H1 (cell line): ENCODE data around the gene LRRC26. TPM values are rescaled to one million over a fixed set of nuclear protein-coding genes. Genes with fewer than 3 reads are reported as not detected.

ENCODE experiments used
- CTCF ChIA-PET: fragments of 300-600 bp; sonication (Branson Sonifier 250); formaldehyde crosslinking; loops from one replicate; lab custom pipeline; 2021; ENCODE audit not compliant: partially characterized antibody; lab: Charles Lee
- POLR2A ChIA-PET: fragments of 300-600 bp; sonication (Branson Sonifier 250); formaldehyde crosslinking; loops from one replicate; lab custom pipeline; 2021; ENCODE audit warnings: inconsistent platforms; ENCODE audit not compliant: partially characterized antibody; lab: Charles Lee
- DNase-seq, 2 experiments: peaks; one replicate each; pipeline versions ENCODE4 v3.0.0 to v3.0.0-alpha.2; 2010 to 2022; ENCODE audit warnings: low spot score in 2 of 2, low read depth in 1 of 2, mixed read lengths in 1 of 2
- FAIRE-seq: peaks from 2 replicates; lab custom pipeline; 2011; peaks lifted over from hg19 to GRCh38; lab: Jason Lieb, UNC
- H2AFZ ChIP-seq: 2 replicates; pipeline ENCODE4 v1.8.1; 2012; ENCODE audit warnings: low read length, inconsistent platforms
- H2AK5ac ChIP-seq: 2 replicates; pipeline ENCODE4 v1.6.1; 2013; ENCODE audit warnings: low read depth, low read length
- H2BK120ac ChIP-seq: replicated peaks from 2 replicates; pipeline ENCODE3; 2013; ENCODE audit warnings: low read depth, low read length, inconsistent platforms
- H2BK12ac ChIP-seq: 2 replicates; pipeline ENCODE4 v1.6.1; 2013; ENCODE audit warnings: low read depth, low read length
- H2BK15ac ChIP-seq: 2 replicates; pipeline ENCODE4 v1.6.1; 2013; ENCODE audit warnings: low read length
- H2BK20ac ChIP-seq: 2 replicates; pipeline ENCODE4 v1.6.1; 2013; ENCODE audit warnings: low read length
- H2BK5ac ChIP-seq: 2 replicates; pipeline ENCODE4 v1.6.1; 2013; ENCODE audit warnings: low read depth, low read length
- H3K14ac ChIP-seq: 2 replicates; pipeline ENCODE4 v1.6.1; 2013; ENCODE audit warnings: inconsistent platforms; ENCODE audit not compliant: insufficient read length
- H3K18ac ChIP-seq: 2 replicates; pipeline ENCODE4 v1.6.1; 2013; ENCODE audit warnings: low read length; ENCODE audit errors: extremely low read depth
- H3K23ac ChIP-seq: 2 replicates; pipeline ENCODE4 v1.6.1; 2013; ENCODE audit warnings: inconsistent platforms; ENCODE audit not compliant: insufficient read length
- H3K23me2 ChIP-seq: 2 replicates; pipeline ENCODE4 v1.6.1; 2013; ENCODE audit warnings: low read depth, low read length
- H3K27ac ChIP-seq: 2 replicates; pipeline ENCODE4 v1.6.1; 2011; ENCODE audit warnings: low read depth, low read length, inconsistent platforms
- H3K27me3 ChIP-seq, 4 experiments: replicated peaks in 1 of 4; 1 replicate in 1 of 4; 2 replicates in 3 of 4; pipeline versions ENCODE4 v1.6.1 to v1.8.1; 2011 to 2013; ENCODE audit warnings: low read length in 3 of 4, mild to moderate bottlenecking in 3 of 4, inconsistent platforms in 2 of 4, mixed read lengths in 2 of 4, moderate library complexity in 1 of 4; ENCODE audit not compliant: control insufficient read depth in 3 of 4, insufficient read depth in 3 of 4; ENCODE audit errors: extremely low read depth in 1 of 4
- H3K36me3 ChIP-seq, 4 experiments: 2 replicates each; pipeline versions ENCODE4 v1.6.1 to v1.8.1; 2011 to 2013; ENCODE audit warnings: mild to moderate bottlenecking in 4 of 4, low read length in 3 of 4, moderate library complexity in 2 of 4, control low read depth in 1 of 4, inconsistent platforms in 1 of 4; ENCODE audit not compliant: insufficient read depth in 4 of 4, control insufficient read depth in 2 of 4
- H3K4ac ChIP-seq: replicated peaks from 2 replicates; pipeline ENCODE3; 2013; ENCODE audit warnings: low read length, low read depth, mixed read lengths, inconsistent platforms; ENCODE audit not compliant: insufficient read length
- H3K4me1 ChIP-seq, 4 experiments: replicated peaks in 1 of 4; 1 replicate in 1 of 4; 2 replicates in 3 of 4; pipeline versions ENCODE4 v1.6.1 to v1.8.1; 2011 to 2013; ENCODE audit warnings: low read length in 3 of 4, inconsistent platforms in 2 of 4, mixed read lengths in 1 of 4; ENCODE audit not compliant: insufficient read depth in 4 of 4, control insufficient read depth in 3 of 4
- H3K4me2 ChIP-seq, 2 experiments: 2 replicates each; pipeline versions ENCODE4 v1.6.1 to v1.8.1; 2011 to 2013; ENCODE audit warnings: low read depth in 2 of 2, low read length in 2 of 2, control low read depth in 1 of 2, inconsistent platforms in 1 of 2, mild to moderate bottlenecking in 1 of 2; ENCODE audit not compliant: insufficient read depth in 1 of 2
- H3K4me3 ChIP-seq, 4 experiments: fragments of 200-600, 300-600 bp in 1 of 4; sonication (generic), shearing (Covaris generic), sonication (Bioruptor Twin) in 1 of 4; 2 replicates each; pipeline versions ENCODE4 v1.5.1 to v1.8.1; 2011 to 2016; ENCODE audit warnings: low read length in 4 of 4, low read depth in 3 of 4, control low read depth in 2 of 4, inconsistent platforms in 2 of 4, mild to moderate bottlenecking in 2 of 4, mixed read lengths in 1 of 4, moderate library complexity in 1 of 4; ENCODE audit not compliant: insufficient read depth in 2 of 4; ENCODE audit errors: extremely low read depth in 1 of 4
- H3K56ac ChIP-seq: replicated peaks from 2 replicates; pipeline ENCODE3; 2013; ENCODE audit warnings: low read depth, mild to moderate bottlenecking, mixed read lengths, low read length, inconsistent platforms; ENCODE audit not compliant: insufficient read length
- H3K79me1 ChIP-seq: 2 replicates; pipeline ENCODE4 v1.6.1; 2013; ENCODE audit warnings: low read depth, low read length, control low read depth
- H3K79me2 ChIP-seq, 2 experiments: 2 replicates each; pipeline versions ENCODE4 v1.6.1 to v1.8.1; 2012 to 2013; ENCODE audit warnings: low read length in 2 of 2, mild to moderate bottlenecking in 2 of 2, inconsistent platforms in 1 of 2; ENCODE audit not compliant: insufficient read depth in 2 of 2, control insufficient read depth in 1 of 2
- H3K9ac ChIP-seq, 4 experiments: replicated peaks in 1 of 4; 1 replicate in 1 of 4; 2 replicates in 3 of 4; pipeline versions ENCODE4 v1.6.1 to v1.8.1; 2011 to 2013; ENCODE audit warnings: low read depth in 3 of 4, low read length in 3 of 4, control low read depth in 2 of 4, mild to moderate bottlenecking in 2 of 4, moderate library complexity in 2 of 4, inconsistent platforms in 1 of 4; ENCODE audit errors: extremely low read depth in 1 of 4
- H3K9me3 ChIP-seq, 2 experiments: 2 replicates each; pipeline versions ENCODE4 v1.6.1 to v1.8.1; 2012 to 2013; ENCODE audit warnings: mild to moderate bottlenecking in 2 of 2, moderate library complexity in 2 of 2, control low read depth in 1 of 2, inconsistent platforms in 1 of 2, low read depth in 1 of 2, low read length in 1 of 2, mixed read lengths in 1 of 2; ENCODE audit not compliant: insufficient read depth in 2 of 2
- H4K20me1 ChIP-seq, 2 experiments: replicated peaks in 1 of 2; 2 replicates each; pipeline versions ENCODE3 to v1.8.1; 2011 to 2013; ENCODE audit warnings: inconsistent platforms in 2 of 2, low read length in 2 of 2, mild to moderate bottlenecking in 1 of 2; ENCODE audit not compliant: insufficient read depth in 2 of 2, control insufficient read depth in 1 of 2
- H4K5ac ChIP-seq: 2 replicates; pipeline ENCODE4 v1.6.1; 2013; ENCODE audit warnings: low read length, low read depth, mixed read lengths, inconsistent platforms; ENCODE audit not compliant: insufficient read length
- H4K8ac ChIP-seq: 2 replicates; pipeline ENCODE4 v1.8.0; 2013; ENCODE audit warnings: mild to moderate bottlenecking, moderate library complexity, low read length, inconsistent platforms; ENCODE audit not compliant: insufficient read depth; ENCODE audit errors: extremely low read depth
- H4K91ac ChIP-seq: replicated peaks from 2 replicates; pipeline ENCODE3; 2013; ENCODE audit warnings: low read length, mixed read lengths, inconsistent platforms; ENCODE audit not compliant: insufficient read length
- EGR1 ChIP-seq: IDR thresholded peaks from 2 replicates; pipeline ENCODE4 v1.6.1; 2011; ENCODE audit warnings: low read depth, low read length, borderline replicate concordance
- WGBS, 2 experiments: shearing (Covaris generic) in 1 of 2; methylation state at CpG; one replicate each; pipeline versions ENCODE4 v1.1.6 to v1.1.7; 2013 to 2015; ENCODE audit warnings: low lambda C conversion rate in 2 of 2, mixed read lengths in 2 of 2, inconsistent platforms in 1 of 2, low coverage in 1 of 2, missing lambda C conversion rate in 1 of 2; ENCODE audit not compliant: insufficient replicate concordance in 2 of 2, insufficient coverage in 1 of 2, insufficient read length in 1 of 2; ENCODE audit errors: extremely low coverage in 1 of 2, missing lambda C conversion rate in 1 of 2; 5-methylcytosine and 5-hydroxymethylcytosine counted together
- polyA plus RNA-seq, 7 experiments: library from polyadenylated mRNA; depleted of rRNA in 3 of 7; stranded (reverse) in 5 of 7; unstranded in 2 of 7; fragments of >200 nt in 5 of 7; fragments of 200-250 nt in 2 of 7; gene quantifications; 1 replicate in 5 of 7; 2 replicates in 1 of 7; 4 replicates in 1 of 7; pipeline versions ENCODE4 v1.2.1 to v1.2.3, GENCODE V29; 2011 to 2013; ENCODE audit warnings: missing spikeins in 2 of 7, mixed read lengths in 2 of 7
- total RNA-seq: library from RNA; stranded (reverse); fragmentation: NEBNext Ultra II Directional; extraction: Animal tissue kit (Norgen Biotek cat#: 25700); gene quantifications from 2 replicates; pipeline ENCODE4 v1.2.1, GENCODE V29; 2021

LRRC26 gene
- total and polyA plus RNA-seq, 2 of the 8 experiments (the other 6 are each of a cell fraction or from before 2014, with no cell fraction given) = 0.34 to 0.85 TPM

GRCh38 chr9:137181680-137182079 lies 11.8 kb upstream of the LRRC26 start:
- POLR2A ChIA-PET = interaction anchor here (0.8 to 1.6 kb wide), 3 partner anchors 15 to 28 kb away, joined by 3 to 6 read pairs (median 3); no protein-coding TSS in a partner anchor
- no peak overlapping the region for H2BK5ac ChIP-seq
- H3K4me1 ChIP-seq = no peaks in the 10 kb centered on the region
- H3K79me1 ChIP-seq = peaks cover 3% of the 10 kb centered on the region
- H3K23me2 ChIP-seq = no peaks in the 10 kb centered on the region
- peaks cover 2 to 18% of the 10 kb centered on the region in 2 experiments for H4K20me1 ChIP-seq
- H2BK12ac ChIP-seq = no peak overlapping the region
- CTCF ChIA-PET = interaction anchor here (1.1 to 1.5 kb wide), 5 partner anchors 11 to 77 kb away, joined by 3 to 5 read pairs (median 4); partner anchors contain the start of genes LRRC26 and TMEM210
- peaks cover 0 to 5% of the 10 kb centered on the region in 2 experiments; a peak in 1 of 4 replicates for H3K79me2 ChIP-seq
- H2BK120ac ChIP-seq = no peak overlapping the region
- WGBS, 2 experiments = 96% methylated on average over 20 of the region's 22 CpGs; no CpG with 5 or more reads in 1 of the 2 experiments
- no peak overlapping the region for H3K18ac ChIP-seq
- no peak overlapping the region for H2BK20ac ChIP-seq
- no peak overlapping the region for H3K4ac ChIP-seq
- H3K4me3 ChIP-seq = no peak overlapping the region
- DNase-seq = no peak
- H3K14ac ChIP-seq = no peak overlapping the region
- H3K27me3 ChIP-seq = no peaks in the 10 kb centered on the region; a peak in 2 of 7 replicates
- peaks cover 0 to 40% (median 10%) of the 10 kb centered on the region in 4 experiments; a peak in 7 of 8 replicates for H3K36me3 ChIP-seq
- H4K5ac ChIP-seq = no peak overlapping the region
- H3K23ac ChIP-seq = no peak overlapping the region
- no peak overlapping the region for H2AFZ ChIP-seq
- H3K56ac ChIP-seq = no peak overlapping the region
- no peak overlapping the region for H2BK15ac ChIP-seq
- no peak overlapping the region for H2AK5ac ChIP-seq
- H4K91ac ChIP-seq = no peak overlapping the region
- no peak overlapping the region for H3K4me2 ChIP-seq
- no peak overlapping the region for H3K27ac ChIP-seq
- H4K8ac ChIP-seq = no peak overlapping the region
- FAIRE-seq = no peak
- H3K9ac ChIP-seq = no peak overlapping the region
- no peaks in the 10 kb centered on the region for H3K9me3 ChIP-seq
- TF ChIP-seq EGR1 = no peak
